ENCODE data around the gene NECTIN3.
A peak's percentile ranks its signal among the peaks of the same experiment; 100 is the strongest.

NECTIN3 gene

DNA sequence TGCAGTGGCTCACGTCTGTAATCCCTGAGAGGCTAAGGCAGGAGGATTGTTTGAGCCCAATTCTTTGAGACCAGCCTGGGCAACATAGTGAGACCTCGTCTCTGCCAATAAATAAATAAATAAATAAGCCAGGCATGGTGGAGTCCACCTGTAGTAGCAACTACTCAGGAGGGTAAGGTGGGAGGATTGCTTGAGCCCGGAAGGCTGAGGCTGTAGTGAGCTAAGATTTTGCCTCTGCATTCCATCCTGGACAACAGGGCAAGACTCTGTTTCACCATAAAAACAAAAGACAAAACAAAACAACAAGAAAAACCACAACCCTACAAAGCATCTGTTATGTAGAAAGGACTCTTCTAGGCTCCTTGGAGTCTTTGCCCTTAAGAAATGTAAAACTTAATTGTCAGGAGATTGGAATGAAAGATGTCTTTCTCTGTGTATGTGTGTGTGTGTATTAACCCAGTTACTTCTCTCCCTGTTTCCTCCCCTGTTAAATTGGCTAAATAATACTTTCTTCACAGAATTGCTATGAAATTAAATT, 9.5 kb downstream of the NECTIN3 start:
- DNase-seq (ENCODE audit: low spot score): no peak

DNA sequence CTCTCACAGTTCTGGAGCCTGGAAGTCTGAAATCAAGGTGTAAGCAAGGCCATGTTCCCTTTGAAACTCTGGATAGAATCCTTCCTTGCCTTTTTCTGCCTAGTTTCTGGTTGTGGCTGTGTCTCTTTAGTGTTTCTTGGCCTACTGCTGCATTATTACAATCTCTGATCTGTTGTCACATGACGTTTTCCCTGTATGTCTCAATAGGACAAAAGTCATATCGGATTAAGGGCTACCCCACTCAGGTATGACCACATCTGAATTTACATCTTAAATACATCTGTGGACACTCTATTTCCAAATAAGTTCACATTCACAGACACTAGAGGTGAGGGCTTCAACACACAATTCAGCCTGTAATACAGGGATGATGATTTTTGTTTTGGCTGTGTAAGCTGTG, 13.3 kb downstream of the NECTIN3 start:
- DNase-seq (ENCODE audit: low spot score): no peak

DNA sequence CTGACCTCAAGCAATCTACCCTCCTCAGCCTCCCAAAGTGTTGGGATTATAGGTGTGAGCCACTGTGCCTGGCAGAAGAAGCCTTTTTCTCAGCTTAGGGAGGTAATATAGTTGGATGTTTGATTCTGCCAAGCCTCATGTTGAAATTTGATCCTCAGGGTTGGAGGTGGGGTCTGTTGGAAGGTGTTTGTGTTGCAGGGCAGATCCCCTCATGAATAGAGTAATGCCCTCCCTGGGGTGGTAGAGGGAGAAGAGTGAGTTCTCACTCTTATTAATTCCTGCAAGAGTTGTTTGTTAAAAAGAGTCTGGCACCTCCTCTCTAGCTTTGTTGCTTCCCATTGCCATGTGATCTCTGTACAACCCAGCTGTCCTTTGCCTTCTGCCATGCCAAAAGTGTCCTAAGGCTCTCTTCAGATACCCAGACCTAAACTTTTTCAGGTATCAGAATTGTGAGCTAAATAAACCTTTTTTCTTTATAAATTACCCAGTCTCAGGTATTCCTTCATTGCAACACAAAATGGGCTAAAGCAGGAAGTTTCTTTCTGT, 16.4 kb downstream of the NECTIN3 start:
- no peak for DNase-seq (ENCODE audit: low spot score)

DNA sequence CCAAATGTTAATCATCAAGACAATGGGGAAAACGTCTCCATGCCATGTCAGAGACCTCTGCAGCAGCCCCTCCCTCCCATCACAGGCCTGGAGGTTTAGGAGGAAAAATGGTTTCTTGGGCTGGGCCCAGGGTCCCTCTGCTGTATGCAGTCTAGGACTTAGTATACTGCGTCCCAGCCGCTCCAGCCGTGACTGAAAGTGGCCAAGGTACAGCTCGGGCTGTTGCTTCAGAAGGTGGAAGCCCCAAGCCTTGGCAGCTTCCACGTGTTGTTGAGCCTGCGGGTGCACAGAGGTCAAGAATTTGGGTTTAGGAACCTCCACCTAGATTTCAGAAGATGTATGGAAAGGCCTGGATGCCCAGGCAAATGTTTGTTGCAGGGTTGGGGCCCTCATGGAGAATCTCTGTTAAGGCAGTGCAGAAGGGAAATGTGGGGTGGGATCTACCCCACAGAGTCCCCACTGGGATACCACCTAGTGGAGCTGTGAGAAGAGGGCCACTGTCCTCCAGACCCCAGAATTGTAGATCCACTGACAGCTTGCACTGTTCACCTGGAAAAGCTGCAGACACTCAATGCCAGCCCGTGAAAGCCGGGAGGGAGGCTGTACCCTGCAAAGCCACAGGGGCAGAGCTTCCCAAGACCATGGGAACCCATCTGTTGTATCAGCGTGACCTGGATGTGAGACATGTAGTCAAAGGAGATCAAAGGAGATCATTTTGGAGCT, 25.0 kb downstream of the NECTIN3 start:
- no peak for DNase-seq (ENCODE audit: low spot score)

DNA sequence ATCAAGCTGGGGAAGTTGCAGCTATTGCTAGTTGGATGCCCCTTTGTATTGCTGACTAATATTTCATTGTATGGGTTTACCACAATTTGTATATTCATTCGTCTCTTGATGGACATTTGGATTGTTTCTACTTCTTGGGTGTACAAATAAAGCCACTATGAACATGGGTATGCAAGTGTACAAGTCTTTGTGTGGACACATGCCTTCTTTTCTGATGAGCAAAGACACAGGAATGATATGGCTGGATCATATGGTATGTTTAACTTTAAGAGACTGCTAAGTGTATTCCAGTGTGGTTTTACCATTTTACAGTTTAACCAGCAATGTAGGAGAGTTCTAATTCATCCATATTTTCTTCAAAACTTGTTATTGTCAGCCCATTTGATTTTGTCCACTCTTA, 32.2 kb downstream of the NECTIN3 start:
- no peak for DNase-seq (ENCODE audit: low spot score)

DNA sequence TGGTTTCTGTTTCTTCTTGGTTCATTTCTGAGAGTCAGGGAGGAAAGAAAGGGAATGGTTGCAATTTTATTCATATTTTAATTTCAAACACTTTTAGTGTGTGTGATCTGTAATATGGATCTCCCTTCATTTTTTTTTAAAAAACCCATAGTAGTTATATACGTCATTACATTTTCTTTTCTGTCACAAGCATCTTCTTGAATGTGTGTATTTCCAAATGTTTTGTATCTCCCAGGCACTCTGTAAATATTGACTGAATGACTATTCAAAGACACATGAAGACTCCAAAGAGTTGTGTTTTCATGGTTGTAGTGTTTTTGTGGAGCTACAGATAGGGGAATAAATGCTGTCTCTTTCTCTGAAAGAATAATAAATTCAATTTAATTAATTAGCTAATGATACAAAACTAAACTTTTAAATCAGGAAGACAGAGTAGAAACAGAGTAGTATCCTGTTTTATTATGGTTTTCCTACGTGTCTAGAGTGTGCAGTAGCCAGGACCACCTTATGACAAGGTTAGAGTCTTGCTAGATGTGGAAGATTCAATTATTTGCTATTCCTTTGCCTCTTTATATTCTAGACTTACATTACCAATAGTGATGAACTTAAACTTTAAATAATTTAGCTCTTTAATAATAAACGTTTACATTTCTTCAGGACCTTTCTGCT, 35.5 kb downstream of the NECTIN3 start:
- DNase-seq (ENCODE audit: low spot score): peak; percentile 3

DNA sequence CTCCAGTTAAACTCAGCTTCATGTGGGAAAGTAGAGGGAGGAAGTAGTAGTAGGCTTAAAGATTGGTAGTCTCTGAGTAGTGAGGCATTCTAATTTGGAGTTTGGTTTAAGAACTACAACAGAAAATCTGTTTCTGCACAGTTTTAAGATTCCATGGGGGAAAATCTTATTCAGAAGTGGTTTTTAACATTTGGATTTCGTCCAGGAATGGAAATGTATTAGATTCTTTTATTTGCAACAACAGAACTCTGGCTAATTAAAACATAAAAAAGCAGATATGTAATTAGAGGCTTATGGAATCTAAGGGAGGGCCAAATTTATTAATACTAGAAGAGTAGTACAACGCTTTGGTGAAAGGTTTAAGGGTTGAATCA, 36.0 kb downstream of the NECTIN3 start:
- no peak for DNase-seq (ENCODE audit: low spot score)

DNA sequence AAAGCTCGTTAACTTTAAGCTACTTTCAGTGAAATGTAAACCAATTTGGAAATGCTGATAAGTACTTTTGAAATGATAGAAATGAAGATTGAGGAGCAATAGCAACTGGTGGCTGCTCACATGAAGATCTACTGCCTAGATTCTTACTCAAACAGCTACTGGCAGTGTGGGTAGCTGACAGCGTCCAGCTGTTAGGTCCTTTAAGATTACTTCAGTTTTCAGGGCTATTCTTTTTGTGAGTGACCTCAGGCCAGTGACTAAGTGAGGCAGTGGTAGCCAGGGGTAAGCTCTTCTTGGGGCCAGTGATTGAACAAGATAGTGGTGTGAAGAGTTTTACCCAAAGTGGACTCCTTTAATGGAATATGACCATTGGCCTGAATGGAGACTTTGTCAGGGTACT, 41.3 kb downstream of the NECTIN3 start:
- DNase-seq (ENCODE audit: low spot score): no peak

DNA sequence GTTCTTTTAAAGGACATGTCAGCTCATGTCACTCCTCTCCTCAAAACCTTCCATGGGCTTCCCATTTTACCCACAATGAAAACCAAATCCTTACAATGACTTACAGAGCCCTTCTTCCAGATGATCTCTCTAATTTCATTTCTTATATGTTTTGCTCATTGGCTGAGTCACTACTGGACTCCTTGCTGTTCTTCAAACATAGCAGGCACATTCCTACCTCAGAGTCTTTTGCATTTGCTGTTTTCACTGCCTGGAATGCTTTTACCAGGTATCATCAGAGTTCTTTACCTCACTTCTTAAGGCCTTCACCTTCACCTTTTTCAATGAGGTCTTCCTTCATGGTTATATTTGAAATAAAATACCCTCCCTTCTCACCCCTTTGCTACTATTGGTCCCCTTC, 57.3 kb downstream of the NECTIN3 start:
- DNase-seq (ENCODE audit: low spot score): no peak

DNA sequence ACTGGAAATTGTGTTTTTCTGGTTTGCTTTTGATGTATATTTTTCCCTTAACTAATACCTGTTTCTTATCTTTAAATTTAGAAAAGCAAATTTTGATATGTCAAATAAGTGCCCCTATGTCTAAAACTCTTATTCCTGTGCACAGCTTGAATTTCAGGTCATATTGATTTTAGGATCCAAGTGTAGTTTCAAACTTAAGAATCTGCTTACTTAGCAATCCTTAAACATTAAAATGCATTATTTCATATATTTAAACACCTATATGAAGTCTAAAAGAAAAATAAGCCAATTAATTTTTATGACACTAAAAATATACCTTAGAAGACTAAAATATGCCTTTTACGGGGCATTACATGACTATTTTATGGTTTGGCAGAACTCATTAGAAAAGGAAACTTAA, 59.2 kb downstream of the NECTIN3 start:
- no peak for DNase-seq (ENCODE audit: low spot score)

DNA sequence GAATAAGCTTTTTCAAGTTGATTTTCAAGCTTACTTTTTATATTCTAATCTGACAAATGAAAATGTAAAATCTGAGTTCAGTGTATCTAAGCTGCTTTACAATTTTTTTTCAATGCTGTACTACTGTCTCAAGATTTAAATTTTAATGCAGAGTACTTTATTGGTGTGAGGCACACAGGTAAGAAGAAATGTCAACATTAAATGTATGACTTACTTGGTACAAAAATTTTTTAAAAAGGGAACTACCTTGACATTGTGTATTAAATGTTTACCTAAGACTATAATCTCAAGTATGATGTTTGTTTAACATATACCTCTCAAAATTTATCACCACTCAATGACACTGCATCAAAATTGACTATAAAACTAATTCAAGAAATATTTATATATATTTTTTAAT, 62.7 kb downstream of the NECTIN3 start:
- no peak for DNase-seq (ENCODE audit: low spot score)

DNA sequence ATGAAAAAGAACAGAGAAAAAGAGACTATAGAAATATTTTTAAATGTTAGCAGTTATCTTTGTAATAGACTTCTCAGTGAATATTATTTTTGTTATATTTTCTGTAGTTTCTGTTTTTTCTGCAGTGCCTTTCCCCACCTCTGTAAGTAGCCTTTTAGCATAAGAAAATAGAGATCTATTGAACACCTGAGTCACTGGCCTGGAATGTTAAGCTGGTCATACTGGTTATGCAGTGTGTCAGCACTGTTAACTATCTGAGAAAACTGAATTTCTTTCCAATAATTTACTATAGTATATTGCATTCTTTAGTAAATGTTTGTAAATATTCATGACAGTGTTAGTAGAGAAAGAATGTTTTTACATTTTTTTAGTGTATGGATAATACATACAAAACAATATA, 79.8 kb downstream of the NECTIN3 start:
- DNase-seq (ENCODE audit: low spot score): no peak

DNA sequence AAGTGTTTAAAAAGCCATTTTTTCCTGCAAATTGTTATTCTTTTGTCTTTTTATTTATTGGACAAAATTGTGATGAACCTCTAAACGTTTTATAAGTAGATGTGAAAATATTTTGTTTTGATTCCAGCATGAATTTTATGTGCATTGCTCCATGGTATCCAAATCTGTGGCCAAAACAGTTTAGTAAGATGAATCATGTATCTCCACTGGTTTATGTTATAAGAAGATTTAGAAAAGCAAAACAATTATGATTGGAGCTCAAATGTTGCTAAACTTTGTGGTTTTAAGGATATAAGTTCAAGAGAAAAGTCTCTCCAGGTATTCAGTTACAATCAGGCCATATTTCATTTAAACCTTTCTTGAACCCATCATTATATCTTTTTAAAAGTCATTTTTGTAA, 80.9 kb downstream of the NECTIN3 start:
- no peak for DNase-seq (ENCODE audit: low spot score)

DNA sequence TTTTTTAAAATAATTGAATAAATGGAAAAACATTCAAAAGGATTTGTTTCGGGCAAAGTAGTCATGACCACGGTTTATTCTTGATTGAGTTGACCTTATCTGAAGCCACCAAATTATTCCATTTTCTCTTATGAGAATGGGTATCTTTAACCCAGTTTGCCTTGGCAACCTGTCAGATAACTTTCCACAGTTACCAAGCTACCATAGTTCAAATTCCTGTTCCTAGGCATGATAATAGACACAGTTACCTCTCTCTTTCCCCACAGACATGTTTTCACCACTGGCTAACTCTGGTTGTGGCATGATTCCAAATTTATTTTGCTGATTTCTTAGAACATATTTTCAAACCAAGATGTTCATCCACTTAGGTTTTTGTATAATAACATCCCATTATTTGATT, 84.9 kb downstream of the NECTIN3 start:
- DNase-seq (ENCODE audit: low spot score): no peak

DNA sequence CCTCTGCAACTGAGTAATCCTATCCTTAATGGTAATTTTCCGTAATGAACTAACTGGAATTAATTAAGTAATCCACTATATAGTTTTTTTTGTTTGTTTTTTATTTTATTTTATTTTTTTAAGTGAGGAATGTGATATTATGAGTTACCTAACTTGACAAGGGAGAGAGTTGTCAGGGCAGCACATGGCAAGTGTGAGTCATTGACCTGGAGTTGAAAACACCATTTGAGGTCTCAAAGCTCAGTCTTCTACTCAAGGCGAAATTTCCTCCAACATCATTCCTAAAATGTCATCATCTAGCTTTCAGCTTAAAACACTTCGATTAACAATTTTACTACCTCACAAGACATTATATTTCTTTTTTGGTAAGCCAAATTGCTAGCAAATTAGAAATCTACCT, 87.8 kb downstream of the NECTIN3 start:
- no peak for DNase-seq (ENCODE audit: low spot score)

DNA sequence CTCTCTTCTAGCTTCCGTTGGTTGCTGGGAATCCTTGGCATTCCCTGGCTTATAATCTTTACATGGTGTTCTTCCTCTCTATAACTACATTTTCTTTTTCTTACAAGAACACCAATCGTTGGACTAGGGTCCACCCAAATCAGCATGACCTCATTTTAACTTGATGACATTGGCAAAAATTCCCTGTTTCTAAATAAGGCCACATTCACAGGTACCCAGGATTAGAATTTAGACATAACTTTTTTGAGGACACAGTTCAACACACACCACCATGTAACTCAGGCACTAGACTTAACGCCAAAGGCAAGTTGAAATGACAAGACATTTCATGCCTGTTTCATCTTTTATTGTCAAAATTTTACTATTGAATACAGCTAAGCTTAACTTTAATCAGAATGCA, 93.0 kb downstream of the NECTIN3 start:
- no peak for DNase-seq (ENCODE audit: low spot score)

DNA sequence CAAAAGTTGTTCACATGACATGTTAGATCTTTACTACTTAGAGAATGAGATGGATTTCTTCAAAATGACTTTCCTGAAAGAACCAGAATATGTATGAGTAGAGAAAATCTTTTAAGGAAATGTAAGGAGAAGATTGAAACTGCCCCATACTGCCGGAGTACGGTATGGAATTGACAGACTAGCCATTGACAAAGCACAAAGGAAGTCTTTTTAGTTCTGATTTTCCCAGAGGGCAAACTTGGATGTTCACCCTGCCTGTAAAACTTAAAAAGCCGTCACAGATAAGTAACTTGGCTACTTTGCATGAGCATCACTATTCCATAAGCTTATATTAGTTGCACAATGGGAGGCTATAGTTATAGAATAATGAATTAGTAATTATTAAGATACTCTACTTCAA, 93.8 kb downstream of the NECTIN3 start:
- DNase-seq (ENCODE audit: low spot score): no peak

DNA sequence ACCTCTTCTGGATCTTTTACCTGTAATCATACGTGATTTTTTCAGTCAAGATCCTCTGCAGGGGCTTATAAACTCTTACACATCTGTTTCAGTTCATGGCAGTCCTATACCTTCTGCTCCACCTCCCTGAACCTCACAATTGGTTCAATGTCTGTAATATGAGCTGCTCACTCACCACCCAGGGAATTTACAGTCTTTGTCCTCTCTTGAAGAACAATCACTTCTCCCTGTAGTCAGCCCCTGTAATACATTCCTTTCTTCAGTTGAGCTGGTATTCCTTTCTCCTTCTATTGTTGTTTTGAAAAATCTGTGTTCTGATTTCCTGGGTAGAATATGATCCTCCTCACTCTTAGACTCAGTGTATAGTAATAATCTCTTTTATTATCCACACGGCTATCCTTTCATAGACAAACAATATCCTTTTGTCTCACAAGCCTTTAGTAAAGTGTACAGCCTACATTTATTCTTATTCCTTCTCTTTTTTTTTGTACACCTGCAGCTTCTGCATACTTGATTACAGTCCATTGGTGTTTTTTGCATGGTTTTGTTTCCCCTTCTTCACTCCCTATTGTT, 101.8 kb downstream of the NECTIN3 start:
- no peak for DNase-seq (ENCODE audit: low spot score)

DNA sequence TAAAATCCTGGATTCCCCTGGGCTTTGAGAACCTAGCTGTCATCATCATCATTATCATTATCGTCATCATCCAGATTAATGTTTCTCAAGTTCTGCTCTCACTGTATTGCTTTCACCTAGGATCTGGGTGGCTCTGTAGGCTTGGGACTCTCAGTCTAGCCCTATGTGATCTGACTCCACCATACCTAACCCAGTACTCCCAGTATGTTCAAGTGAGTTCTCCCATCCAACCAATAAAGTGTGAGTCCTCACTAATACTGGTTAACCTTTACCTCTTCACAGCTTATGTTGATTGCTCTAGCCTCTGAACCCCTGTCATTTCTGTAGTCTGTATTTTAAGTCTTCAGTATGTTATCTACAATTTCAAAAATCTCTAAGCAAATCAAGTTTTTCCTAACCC, 102.3 kb downstream of the NECTIN3 start:
- DNase-seq (ENCODE audit: low spot score): no peak

DNA sequence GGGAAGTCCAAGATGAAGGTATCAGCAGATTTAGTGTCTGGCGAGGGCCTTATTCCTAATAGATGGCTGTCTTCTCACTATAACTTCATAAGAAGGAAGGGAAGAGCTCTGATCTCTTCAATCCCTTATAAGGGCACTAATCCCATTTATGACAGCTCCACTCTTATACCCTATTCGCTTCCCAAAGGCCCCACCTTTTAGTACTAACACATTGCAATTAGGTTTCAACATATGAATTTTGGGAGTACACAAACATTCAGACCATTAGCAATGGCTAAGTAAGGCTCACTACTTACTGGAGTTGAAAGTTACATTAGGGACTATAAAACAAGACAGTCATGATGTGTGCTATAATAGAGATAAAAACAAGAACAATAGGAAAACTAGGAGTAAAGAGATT, 118.9 kb downstream of the NECTIN3 start:
- DNase-seq (ENCODE audit: low spot score): no peak

DNA sequence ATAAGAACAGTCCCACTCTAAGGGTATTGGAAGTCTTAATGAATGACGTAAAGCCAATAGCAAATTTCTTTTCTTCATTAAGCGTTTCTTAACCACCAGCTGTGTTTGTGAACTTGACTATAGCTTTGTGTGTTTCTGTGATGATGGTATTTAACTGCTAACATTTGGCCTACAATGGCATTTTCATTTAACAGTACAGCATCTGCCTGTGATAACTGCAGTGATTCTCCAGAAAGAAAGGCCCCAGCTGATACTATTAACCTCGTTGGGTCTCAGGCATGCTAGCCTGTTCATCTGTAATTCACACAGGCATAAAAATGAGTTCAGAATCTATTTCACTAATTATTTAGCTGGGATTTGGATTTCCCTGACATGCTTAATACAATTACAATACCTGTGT, 121.9 kb downstream of the NECTIN3 start:
- no peak for DNase-seq (ENCODE audit: low spot score)

DNA sequence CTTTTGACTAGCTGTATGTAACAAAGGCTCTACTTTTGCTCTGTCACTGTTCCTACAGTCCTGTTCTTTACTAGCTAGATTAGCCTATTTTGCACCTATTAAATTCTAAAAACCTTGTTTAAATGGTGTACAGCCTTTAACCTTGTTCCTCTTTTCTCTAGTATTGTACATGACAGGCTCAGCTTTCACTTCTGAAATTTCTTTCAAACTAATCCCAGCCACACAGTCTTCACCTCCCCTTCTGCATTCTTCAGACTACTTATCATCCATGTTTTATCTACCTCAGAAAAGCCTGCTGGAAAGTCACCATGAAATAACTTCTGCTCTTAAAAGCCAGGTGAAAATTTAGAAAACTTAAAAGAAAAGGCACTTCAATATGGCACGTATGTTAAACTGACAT, 122.4 kb downstream of the NECTIN3 start:
- no peak for DNase-seq (ENCODE audit: low spot score)

DNA sequence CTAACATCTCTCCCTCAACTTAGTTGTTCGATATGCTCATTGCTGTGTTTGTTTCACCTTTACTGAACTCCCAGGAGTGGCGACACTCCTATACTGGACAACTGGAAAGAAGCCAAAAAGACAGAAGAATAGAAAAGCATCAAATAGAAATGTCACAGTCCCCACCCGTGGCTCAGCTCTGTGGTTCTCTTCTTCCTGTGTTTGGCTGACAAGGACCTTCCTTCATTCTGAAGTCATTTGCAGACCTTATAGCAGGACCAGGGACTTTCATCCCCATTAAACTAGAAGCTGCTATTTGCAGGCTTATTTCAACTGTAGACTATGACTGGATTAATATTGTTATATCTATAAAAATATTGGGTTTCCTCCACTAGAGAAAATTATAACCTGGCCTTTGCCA, 125.9 kb downstream of the NECTIN3 start:
- no peak for DNase-seq (ENCODE audit: low spot score)
